GM12878 (cell line): ENCODE measurements around the gene B3GNT9. TPM values are rescaled to one million over a fixed set of nuclear protein-coding genes. Genes with fewer than 3 reads are reported as not detected.

Experiments used
- CBFB ChIP-seq: IDR thresholded peaks from 2 replicates; pipeline ENCODE4 v1.6.1; 2016; ENCODE audit warnings: antibody characterized with exemption, low read depth
- IKZF2 ChIP-seq, 2 experiments: fragments of 450-650 bp; IDR thresholded peaks; 2 replicates each; pipeline ENCODE4 v1.6.1; 2017; ENCODE audit warnings: mild to moderate bottlenecking in 2 of 2, moderate library complexity in 2 of 2
- IRF3 ChIP-seq: fragments of 450-650 bp; IDR thresholded peaks from 2 replicates; pipeline ENCODE4 v1.6.1; 2014; ENCODE audit warnings: mild to moderate bottlenecking
- JUNB ChIP-seq: IDR thresholded peaks from 2 replicates; pipeline ENCODE4 v1.6.1; 2016; ENCODE audit warnings: antibody characterized with exemption, mild to moderate bottlenecking
- JUND ChIP-seq: IDR thresholded peaks from 2 replicates; pipeline ENCODE4 v1.6.1; 2012; ENCODE audit warnings: low read depth, mild to moderate bottlenecking, low read length, improper control_type of control experiment, moderate library complexity
- MAX ChIP-seq: IDR thresholded peaks from 2 replicates; pipeline ENCODE4 v1.6.1; 2012; ENCODE audit warnings: low read depth, low read length, improper control_type of control experiment
- MTA2 ChIP-seq: fragments of 450-650 bp; IDR thresholded peaks from 2 replicates; pipeline ENCODE4 v1.6.1; 2016; ENCODE audit warnings: low read depth, mild to moderate bottlenecking, moderate library complexity
- NFIC ChIP-seq: IDR thresholded peaks from 2 replicates; pipeline ENCODE4 v1.6.1; 2012; ENCODE audit warnings: low read depth, mild to moderate bottlenecking, inconsistent platforms, low read length, moderate library complexity
- NR2F1 ChIP-seq: fragments of 450-650 bp; conservative IDR thresholded peaks from 2 replicates; pipeline ENCODE4 v1.6.1; 2017; ENCODE audit warnings: mild to moderate bottlenecking
- NRF1 ChIP-seq: conservative IDR thresholded peaks from 2 replicates; pipeline ENCODE4 v1.6.1; 2011; ENCODE audit warnings: mild to moderate bottlenecking, low read depth, low read length, improper control_type of control experiment
- POLR2A ChIP-seq: IDR thresholded peaks from 2 replicates; pipeline ENCODE4 v1.6.1; 2011; ENCODE audit warnings: low read depth, mild to moderate bottlenecking, low read length
- polyA plus RNA-seq, 11 experiments: library from polyadenylated mRNA; depleted of rRNA in 4 of 11; unstranded in 6 of 11; stranded (reverse) in 5 of 11; fragments of >200 nt; fragmentation: Nextera tagmentation in 4 of 11; fragmentation: Illumina TruSeq in 1 of 11; extraction: Ambion mirVana in 4 of 11; extraction: Trizol in 1 of 11; gene quantifications; 1 replicate in 1 of 11; 2 replicates in 10 of 11; pipeline versions ENCODE4 v1.2.1 to v1.2.3, GENCODE V29; 2011 to 2016; ENCODE audit warnings: inconsistent platforms in 2 of 11, missing spikeins in 2 of 11, low read depth in 1 of 11
- total RNA-seq, 4 experiments: library from RNA; depleted of rRNA in 3 of 4; stranded (reverse); fragments of >200 nt in 3 of 4; fragmentation: Illumina TruSeq in 1 of 4; extraction: Trizol in 1 of 4; gene quantifications; 2 replicates each; pipeline versions ENCODE4 v1.2.1 to v1.2.3, GENCODE V29; 2013 to 2021
- TF ChIP-seq, protein P1 (sequence below): fragments of 450-650 bp; IDR thresholded peaks from 2 replicates; pipeline ENCODE4 v1.6.1; 2016; ENCODE audit warnings: mild to moderate bottlenecking
- TF ChIP-seq, protein P2 (sequence below): fragments of 450-650 bp; IDR thresholded peaks from 2 replicates; pipeline ENCODE4 v1.6.1; 2017; ENCODE audit warnings: mild to moderate bottlenecking
- TF ChIP-seq, protein P3 (sequence below), 3 experiments: IDR thresholded peaks in 2 of 3; conservative IDR thresholded peaks in 1 of 3; 2 replicates each; pipeline ENCODE4 v1.5.1; 2011; ENCODE audit warnings: low read depth in 3 of 3, low read length in 3 of 3, mild to moderate bottlenecking in 3 of 3, control low read depth in 2 of 3, moderate library complexity in 2 of 3, inconsistent platforms in 1 of 3, mixed read lengths in 1 of 3; ENCODE audit not compliant: control insufficient read depth in 2 of 3, insufficient read depth in 1 of 3; ENCODE audit errors: extremely low read depth in 1 of 3
- TF ChIP-seq, protein P4 (sequence below): fragments of 450-650 bp; IDR thresholded peaks from 2 replicates; pipeline ENCODE4 v1.6.1; 2018; ENCODE audit warnings: borderline replicate concordance, mild to moderate bottlenecking; ENCODE audit not compliant: partially characterized antibody

Gene B3GNT9
- total and polyA plus RNA-seq, 10 of the 15 experiments (the other 5 are each of a cell fraction or from before 2014, with no cell fraction given): 0.08 to 5.0 (median 1.9) TPM

DNA sequence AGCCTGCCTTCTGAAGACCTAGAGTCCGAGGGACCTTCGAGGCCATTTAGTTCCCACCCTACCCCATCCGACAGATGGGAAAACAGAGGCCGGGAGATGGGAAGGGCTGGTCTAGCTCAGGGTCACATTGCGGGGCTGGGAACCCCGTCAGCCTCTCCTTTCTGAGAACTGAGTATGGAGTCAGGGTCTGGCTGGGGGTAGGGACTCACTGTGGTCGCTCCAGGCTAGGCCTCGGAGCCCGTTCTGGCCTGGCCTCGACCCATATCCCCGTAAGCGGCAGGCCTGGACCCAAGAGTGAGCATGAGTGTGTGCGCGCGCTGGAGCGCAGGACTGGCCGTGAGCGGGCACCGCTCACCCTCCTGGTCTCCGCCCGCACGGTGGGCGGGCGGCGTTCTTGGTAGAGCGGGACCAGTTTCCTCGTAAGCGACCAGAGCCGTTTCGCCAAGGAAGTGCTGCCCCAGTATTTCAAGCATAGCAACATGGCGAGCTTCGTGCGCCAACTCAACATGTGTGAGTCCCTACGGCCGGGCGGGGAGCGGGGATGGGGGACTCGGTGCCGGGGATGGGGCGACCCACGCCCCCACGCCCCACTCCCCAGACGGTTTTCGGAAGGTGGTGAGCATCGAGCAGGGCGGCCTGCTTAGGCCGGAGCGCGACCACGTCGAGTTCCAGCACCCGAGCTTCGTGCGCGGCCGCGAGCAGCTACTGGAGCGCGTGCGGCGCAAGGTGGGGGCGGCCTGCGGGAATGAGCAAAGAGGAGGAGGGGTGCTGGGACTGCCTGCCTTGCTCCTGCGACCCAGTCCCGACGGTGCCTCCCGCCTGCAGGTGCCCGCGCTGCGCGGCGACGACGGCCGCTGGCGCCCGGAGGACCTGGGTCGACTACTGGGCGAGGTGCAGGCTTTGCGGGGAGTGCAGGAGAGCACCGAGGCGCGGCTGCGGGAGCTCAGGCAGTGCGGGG, 14.6 kb upstream of the B3GNT9 start (continued):
- TF ChIP-seq MAX (0 out of 2 replicates have a peak, but pooled peaks have one; percentile 18), JUNB (no peak), NR2F1 (no peak), JUND (no peak), NFIC (no peak), IRF3 (no peak), CBFB (no peak), MTA2 (no peak), POLR2A (peak; percentile 26; the same call in 1 of the 2 replicates), IKZF2 (IDR thresholded peaks at IDR 0.05) (no peak), NRF1 (no peak)
- TF ChIP-seq, protein P1, sequence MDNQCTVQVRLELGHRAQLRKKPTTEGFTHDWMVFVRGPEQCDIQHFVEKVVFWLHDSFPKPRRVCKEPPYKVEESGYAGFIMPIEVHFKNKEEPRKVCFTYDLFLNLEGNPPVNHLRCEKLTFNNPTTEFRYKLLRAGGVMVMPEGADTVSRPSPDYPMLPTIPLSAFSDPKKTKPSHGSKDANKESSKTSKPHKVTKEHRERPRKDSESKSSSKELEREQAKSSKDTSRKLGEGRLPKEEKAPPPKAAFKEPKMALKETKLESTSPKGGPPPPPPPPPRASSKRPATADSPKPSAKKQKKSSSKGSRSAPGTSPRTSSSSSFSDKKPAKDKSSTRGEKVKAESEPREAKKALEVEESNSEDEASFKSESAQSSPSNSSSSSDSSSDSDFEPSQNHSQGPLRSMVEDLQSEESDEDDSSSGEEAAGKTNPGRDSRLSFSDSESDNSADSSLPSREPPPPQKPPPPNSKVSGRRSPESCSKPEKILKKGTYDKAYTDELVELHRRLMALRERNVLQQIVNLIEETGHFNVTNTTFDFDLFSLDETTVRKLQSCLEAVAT: peak; percentile 64
- TF ChIP-seq, protein P2, sequence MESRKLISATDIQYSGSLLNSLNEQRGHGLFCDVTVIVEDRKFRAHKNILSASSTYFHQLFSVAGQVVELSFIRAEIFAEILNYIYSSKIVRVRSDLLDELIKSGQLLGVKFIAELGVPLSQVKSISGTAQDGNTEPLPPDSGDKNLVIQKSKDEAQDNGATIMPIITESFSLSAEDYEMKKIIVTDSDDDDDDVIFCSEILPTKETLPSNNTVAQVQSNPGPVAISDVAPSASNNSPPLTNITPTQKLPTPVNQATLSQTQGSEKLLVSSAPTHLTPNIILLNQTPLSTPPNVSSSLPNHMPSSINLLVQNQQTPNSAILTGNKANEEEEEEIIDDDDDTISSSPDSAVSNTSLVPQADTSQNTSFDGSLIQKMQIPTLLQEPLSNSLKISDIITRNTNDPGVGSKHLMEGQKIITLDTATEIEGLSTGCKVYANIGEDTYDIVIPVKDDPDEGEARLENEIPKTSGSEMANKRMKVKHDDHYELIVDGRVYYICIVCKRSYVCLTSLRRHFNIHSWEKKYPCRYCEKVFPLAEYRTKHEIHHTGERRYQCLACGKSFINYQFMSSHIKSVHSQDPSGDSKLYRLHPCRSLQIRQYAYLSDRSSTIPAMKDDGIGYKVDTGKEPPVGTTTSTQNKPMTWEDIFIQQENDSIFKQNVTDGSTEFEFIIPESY: peak; percentile 39; the same call in 1 of the 2 replicates
- TF ChIP-seq, protein P3, sequence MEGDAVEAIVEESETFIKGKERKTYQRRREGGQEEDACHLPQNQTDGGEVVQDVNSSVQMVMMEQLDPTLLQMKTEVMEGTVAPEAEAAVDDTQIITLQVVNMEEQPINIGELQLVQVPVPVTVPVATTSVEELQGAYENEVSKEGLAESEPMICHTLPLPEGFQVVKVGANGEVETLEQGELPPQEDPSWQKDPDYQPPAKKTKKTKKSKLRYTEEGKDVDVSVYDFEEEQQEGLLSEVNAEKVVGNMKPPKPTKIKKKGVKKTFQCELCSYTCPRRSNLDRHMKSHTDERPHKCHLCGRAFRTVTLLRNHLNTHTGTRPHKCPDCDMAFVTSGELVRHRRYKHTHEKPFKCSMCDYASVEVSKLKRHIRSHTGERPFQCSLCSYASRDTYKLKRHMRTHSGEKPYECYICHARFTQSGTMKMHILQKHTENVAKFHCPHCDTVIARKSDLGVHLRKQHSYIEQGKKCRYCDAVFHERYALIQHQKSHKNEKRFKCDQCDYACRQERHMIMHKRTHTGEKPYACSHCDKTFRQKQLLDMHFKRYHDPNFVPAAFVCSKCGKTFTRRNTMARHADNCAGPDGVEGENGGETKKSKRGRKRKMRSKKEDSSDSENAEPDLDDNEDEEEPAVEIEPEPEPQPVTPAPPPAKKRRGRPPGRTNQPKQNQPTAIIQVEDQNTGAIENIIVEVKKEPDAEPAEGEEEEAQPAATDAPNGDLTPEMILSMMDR (IDR thresholded peaks at IDR 0.05 in 2 of 3, conservative IDR thresholded peaks at IDR 0.05 in 1 of 3; ENCODE audit: control insufficient read depth in 2 of 3, extremely low read depth in 1 of 3, insufficient read depth in 1 of 3, low read depth in 3 of 3, low read length in 3 of 3): no peak
- TF ChIP-seq, protein P4, sequence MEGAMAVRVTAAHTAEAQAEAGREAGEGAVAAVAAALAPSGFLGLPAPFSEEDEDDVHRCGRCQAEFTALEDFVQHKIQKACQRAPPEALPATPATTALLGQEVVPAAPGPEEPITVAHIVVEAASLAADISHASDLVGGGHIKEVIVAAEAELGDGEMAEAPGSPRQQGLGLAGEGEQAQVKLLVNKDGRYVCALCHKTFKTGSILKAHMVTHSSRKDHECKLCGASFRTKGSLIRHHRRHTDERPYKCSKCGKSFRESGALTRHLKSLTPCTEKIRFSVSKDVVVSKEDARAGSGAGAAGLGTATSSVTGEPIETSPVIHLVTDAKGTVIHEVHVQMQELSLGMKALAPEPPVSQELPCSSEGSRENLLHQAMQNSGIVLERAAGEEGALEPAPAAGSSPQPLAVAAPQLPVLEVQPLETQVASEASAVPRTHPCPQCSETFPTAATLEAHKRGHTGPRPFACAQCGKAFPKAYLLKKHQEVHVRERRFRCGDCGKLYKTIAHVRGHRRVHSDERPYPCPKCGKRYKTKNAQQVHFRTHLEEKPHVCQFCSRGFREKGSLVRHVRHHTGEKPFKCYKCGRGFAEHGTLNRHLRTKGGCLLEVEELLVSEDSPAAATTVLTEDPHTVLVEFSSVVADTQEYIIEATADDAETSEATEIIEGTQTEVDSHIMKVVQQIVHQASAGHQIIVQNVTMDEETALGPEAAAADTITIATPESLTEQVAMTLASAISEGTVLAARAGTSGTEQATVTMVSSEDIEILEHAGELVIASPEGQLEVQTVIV: no peak
- TF ChIP-seq, all 136 proteins: peak for 4
